HG03108 (cell line): ENCODE measurements around the gene ETDA.
"Not testable (repeated sequence)": the region's sequence is repeated elsewhere in the genome, so short reads cannot be mapped to it uniquely, and the experiment has no call there.

Experiments
- ATAC-seq: cut with Tn5 transposase; IDR thresholded peaks from one replicate; pipeline ENCODE4 v1.9.1; 2021; ENCODE audit warnings: moderate library complexity; ENCODE audit not compliant: unreplicated experiment

Gene ETDA

DNA sequence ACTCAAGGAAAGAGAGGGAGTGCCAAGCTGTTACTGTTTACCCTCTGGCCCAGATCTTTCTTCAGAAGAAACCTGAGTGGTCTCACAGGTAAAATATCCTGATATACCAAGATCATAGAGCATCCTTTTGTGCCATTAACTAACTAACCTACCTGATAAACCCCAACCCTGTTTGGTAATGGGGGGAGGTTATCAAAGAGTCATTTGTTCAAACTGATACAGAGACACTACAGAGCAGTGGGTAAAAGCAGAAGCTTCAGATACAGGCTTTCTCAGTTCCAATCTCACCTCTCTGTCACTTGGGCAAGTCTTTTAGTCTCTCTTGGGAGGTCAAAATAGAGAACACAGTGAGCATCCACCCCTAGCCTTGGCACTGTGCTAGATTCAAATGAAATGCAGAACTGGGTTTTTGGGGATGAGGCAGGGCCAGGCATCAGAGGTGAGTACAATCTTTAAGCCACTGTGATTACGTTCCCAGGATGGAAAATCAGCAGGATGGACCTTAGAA is at the start of gene ETDA:
Gene ETDA (plus strand): TSS at position 51 of the 508 bp plus-strand sequence. CDS start 1,216 bp downstream, outside the sequence.
- not testable (repeated sequence) for ATAC-seq

DNA sequence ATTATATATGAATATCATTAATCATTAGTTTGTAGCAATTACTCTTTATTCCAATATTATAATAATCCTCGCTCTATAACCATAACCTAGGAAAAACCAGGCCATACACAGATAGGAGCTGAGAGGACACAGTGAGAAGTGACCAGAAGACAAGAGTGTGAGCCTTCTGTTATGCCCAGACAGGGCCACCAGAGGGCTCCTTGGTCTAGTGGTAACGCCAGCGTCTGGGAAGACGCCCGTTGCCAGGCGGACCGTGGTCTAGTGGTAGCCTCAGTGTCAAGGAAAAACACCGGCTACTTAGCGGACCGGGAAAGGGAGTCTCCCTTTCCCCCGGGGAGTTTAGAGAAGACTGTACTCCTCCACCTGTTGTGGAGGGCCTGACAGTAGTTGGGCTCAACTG is 45.4 kb upstream of the ETDA start:
- not testable (repeated sequence) for ATAC-seq

DNA sequence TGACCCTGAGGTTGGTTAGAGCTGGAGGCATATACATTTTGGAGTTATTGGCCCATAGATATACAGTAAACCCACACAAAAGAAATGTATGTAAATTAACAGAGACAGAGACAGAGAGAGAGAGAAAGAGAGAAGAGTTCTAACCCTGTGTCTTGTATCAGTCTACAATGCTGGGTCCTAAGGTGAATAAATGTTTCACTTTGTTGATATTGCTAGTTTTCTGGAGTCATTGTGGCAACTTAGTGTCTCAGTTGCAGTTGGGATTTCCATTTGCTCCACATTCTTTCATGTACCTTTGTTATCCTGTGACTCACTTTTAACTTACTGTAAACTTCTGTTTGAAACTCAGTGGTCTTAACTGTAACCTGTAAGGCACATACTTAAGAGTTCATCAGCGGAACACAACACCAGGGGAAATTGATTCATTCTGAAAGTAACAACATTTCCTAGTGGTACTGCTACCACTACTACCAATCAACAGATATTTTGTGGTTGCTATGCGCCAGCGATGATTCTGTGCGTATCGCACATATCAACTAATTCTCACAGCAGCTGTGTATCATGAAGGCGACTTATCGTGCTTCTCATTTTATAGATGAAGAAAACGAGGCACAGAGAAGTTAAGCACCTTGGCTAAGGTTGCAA is 38.5 kb upstream of the ETDA start:
- no peak for ATAC-seq

DNA sequence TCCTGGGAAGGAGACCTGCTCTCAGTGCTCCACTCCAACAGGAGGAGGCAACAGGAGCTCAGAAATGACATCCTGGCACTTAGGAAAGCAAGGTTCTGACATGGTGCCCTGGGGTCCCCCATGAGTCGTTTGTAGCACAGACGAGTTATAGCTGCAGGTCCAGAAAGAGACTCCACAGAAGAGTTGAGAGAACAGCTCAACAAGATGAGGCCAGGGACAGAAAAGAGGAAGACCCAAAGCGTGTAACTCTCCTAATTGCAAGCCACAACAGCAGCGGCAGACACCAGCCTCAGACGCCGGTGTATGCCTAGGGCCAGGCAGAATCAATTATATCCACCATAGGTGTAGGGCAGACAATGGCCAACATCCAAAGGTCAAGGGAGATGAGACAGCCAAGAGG is 5.9 kb upstream of the ETDA start:
- ATAC-seq: not testable (repeated sequence)

DNA sequence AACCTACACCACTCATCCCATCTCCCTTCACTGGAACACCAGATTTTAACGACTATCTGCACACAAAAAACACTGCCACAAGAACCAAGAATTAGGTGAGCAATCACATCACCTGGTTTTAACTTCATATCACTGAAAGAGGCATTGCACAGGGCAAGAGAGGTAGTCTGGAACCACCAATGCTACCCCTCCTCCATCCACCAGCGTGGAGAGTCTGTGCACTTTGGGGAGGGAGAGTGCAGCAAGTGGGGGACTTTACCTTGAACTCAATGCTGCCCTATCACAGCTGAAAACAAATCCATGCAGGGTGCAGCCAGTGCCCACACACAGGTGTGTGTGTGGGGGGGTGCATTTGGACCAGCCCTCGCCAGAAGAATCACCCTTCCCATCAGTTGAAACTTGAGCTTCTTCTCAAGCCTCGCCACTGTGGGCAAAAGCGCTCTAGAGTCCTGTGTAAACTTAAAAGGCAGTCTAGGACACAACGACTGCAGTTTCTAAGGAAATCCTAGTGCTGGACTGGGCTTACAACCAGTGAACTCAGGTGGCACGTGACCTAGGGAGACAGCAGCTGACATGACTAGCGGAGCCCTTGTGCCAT is 4.3 kb downstream of the ETDA start:
- ATAC-seq: not testable (repeated sequence)

DNA sequence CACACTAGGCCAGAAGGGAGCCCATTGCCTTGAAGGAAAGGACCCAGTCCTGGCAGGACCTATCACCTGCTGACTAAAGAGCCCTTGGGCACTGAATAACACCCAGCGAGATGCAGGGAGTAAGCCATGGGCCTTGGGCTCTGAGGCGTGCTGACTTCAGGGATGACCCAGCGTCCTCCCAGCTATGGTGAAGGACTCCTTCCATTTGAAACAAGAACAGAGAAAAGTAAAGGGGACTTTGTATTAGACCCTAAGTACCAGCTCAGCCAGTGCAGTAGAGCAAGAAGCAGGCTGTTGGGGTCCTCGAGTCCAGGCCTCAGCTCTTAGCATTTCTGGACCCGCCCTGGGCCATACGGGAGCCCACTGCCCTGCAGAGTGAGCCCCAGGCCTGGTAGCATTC is 5.1 kb downstream of the ETDA start:
- ATAC-seq: no peak

DNA sequence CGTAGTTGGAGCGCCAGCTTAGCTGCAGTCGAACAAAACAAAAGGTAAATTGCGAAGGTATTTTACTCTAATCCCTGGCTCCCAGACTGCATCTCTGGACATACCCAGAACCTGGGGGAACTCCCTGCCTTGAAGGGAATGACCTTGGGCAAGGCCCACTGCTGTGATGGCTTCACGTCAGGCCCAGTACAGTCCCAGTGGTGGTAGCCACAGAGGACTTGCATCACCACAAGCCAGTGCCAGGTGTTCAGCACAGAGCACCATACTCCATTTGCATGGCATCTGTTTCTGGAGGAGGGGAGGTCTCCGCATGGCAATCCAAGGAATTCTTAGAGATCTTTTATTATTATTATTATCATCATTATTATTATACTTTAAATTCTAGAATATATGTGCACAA is 5.6 kb downstream of the ETDA start:
- ATAC-seq: no peak

DNA sequence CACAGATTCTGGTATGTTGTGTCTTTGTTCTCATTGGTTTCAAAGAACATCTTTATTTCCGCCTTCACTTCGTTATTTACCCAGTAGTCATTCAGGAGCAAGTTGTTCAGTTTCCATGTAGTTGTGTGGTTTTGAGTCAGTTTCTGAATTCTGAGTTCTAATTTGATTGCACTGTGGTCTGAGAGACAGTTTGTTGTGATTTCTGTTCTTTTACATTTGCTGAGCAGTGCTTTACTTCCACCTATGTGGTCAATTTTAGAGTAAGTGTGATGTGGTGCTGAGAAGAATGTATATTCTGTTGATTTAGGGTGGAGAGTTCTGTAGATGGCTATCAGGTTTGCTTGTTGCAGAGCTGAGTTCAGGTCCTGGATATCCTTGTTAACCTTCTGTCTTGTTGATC is 9.1 kb downstream of the ETDA start:
- ATAC-seq: not testable (repeated sequence)

DNA sequence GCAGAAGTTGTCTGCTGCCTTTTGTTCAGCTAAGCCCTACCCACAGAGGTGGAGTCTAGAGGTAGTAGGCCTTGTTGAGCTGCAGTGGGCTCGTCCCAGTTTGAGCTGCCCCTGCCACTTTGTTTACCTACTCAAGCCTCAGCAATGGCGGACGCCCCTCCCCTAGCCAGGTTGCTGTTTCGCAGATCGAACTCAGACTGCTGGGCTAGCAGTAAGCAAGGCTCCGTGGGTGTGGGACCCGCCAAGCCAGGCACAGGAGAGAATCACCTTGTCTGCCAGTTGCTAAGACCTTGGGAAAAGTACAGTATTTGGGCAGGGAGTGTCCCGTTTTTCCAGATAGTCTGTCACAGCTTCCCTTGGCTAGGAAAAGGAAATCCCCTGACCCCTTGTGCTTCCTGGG is 11.5 kb downstream of the ETDA start:
- ATAC-seq: not testable (repeated sequence)

DNA sequence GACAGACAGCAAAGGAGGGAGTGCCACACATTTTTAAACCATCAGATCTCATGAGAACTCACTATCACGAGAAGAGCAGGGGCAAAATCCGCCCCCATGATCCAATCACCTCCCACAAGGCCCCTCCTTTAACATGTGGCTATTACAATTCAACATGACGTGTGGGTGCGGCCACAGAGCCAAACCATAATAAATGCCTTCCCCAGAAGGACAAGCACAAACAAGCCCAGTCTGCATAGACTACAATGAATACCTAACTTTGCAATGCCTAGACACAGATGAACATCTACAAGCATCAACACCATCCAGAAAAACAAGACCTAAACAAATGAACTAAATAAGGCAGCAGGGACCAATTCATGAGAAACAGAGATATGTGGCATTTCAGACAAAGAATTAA is 12.3 kb downstream of the ETDA start:
- ATAC-seq: no peak

DNA sequence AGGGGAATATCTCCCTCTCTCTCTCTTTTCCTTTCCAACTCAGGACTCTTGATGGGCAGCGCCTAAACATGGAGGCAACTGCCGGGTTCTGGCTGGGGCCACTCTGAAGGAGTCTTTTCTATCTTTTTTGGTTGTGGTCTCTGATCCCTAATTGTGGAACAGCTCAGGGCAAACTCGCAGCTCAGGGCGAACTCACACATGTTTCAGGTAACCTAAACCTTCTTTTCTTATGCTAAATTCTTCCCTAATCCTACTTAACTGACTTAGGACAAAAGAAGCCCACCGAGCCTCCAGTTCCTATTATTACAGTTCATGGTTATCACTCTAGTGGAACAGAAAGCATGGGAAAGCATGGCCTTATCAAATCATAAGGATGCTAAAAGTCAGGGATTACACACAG is 21.3 kb downstream of the ETDA start:
- no peak for ATAC-seq

DNA sequence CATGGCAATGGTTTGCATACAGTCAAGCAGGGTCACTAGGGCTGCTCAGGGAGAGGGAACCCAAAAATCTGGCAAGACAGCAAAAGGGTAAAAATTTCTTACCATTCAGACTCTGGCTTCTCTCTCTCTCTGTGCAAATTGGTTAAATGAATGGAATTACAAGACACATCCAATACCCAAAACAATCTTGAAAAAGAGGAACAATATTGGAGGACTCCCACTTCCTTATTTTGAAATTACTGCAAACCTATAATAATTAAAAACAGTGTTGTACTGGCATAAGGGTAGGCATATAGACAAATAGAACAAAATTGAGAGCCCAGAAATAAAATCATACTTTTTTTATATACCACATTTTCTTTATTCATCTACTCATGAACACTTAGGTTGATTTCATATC is 24.1 kb downstream of the ETDA start:
- ATAC-seq: no peak

DNA sequence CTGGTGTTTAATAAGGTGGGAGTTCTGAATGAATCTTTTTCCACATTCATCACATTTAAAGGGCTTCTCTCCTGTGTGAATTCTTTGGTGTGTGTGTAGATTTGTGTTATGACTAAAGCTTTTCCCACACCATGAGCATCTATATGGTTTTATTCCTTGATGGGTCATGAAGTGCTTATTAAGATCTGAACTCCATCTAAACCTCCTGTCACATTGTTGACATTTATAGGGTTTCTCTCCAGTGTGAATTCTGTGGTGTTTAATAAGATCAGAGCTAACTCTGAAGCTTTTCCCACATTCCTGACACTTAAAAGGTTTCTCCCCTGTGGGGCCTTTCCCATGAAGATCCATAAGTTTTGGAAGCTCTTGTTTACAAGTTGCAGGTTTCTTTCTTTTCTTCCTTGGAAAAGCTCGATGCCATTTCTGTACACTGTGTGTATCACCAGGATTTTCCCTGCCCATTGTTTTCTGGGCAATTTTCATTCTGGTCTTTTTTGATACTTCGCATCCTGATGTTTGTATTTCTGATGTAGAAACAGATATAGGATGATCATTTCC is 35.5 kb downstream of the ETDA start:
- ATAC-seq: no peak

DNA sequence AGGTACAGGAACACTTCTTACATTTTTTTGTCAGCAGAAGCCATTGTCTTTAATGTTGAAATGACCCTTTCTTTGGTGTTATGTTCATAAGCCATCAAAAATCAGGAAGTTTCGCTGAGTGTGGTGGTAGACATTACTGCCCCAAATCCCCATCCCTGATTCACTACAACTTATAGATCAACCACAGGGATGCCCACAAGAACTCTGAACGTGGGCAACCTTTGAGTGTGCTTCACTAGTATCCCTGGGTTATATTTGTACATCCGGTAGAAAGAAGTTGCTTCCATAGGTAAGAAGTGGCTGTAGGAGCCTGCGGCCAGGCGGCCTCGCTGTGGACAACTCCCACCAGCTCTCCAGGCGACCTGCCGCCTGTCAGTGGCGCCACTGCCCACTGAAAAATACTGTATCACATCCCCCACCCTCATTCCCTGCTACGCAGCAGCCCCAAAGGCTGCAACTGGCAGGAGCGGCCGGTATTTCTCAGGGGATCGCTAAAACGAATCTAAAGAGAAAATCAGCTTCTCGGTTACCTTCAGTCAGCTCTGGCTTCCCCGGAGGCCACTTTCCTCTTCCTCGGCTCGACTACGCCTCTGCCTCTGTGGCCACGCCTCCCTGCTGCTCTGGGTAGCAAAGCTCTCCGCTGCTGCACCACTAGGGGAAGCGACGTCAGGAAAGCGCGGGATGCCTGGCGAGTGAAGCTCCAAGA is 43.5 kb downstream of the ETDA start:
- peak; percentile 98 for ATAC-seq

DNA sequence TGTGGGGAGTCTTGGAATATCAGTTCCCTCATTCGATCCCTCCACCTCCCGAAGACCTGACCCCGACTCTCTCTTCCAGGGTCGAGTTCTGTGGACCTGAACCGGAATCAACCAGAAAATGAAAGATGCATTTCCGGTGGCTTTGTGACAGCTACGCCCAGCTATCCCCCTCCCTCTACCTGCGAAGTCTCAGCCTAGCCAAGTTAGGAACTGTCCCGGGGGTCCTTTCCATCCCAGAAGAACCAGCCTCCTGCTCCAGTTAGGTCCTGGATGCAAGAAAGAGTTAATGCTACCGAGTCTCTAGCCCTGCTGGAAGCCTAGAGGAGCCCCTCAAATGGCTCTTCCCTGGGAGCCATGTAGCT is 44.1 kb downstream of the ETDA start:
- peak; percentile 53 for ATAC-seq

DNA sequence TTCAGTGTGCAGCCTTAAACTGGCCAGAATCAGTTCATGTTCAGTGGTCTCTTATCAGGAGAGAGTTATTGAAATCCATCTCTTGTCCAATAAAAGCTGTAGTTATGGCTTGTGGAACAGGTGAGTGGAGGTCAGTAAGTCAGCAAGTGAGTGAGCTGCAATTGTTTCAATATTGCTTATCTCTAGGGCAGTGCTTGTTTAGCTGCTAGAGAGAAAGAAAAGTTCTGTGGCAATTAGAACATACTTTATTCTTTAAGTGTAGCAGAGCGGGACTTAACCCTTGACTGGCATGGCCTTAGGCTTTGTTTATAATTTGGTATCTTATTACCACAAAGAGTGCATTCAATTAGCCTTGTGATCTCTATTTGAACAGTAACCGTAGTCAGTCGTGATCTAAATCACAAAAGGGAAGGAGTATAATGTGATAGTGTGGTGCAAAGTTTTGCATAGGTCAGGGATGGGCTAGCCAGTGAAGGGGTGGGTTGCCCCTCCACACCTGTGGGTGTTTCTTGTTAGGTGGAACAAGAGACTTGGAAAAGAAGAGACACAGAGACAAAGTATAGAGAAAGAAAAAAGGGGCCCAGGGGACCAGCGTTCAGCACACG is 50.5 kb downstream of the ETDA start:
- ATAC-seq: no peak
